SU-DHL-6 (cell line): ENCODE data around the gene STMN1.

Experiments used
- H2AFZ ChIP-seq: fragments of 200-600 bp; sonication (generic); 2 replicates; pipeline ENCODE4 v1.6.1; 2014; ENCODE audit warnings: low read depth, mild to moderate bottlenecking, moderate library complexity, mixed read lengths, antibody characterized with exemption, low read length; ENCODE audit not compliant: severe bottlenecking
- H3F3A ChIP-seq: fragments of 200-600 bp; shearing (Covaris generic); 2 replicates; pipeline ENCODE4 v1.6.0; 2016; ENCODE audit warnings: antibody characterized with exemption, mild to moderate bottlenecking; ENCODE audit not compliant: insufficient read depth
- H3K27ac ChIP-seq: fragments of 200-600 bp; sonication (generic); 2 replicates; pipeline ENCODE4 v1.5.1; 2016; ENCODE audit warnings: low read depth, mild to moderate bottlenecking, low read length, moderate library complexity, mixed read lengths
- H3K27me3 ChIP-seq: fragments of 200-600 bp; sonication (generic), shearing (Covaris generic); 2 replicates; pipeline ENCODE4 v1.6.0; 2014; ENCODE audit warnings: mild to moderate bottlenecking, low read length
- H3K36me3 ChIP-seq: fragments of 200-600 bp; sonication (generic); 2 replicates; pipeline ENCODE4 v1.6.1; 2014; ENCODE audit warnings: mild to moderate bottlenecking, low read length, mixed read lengths
- H3K4me2 ChIP-seq: fragments of 300-600, 200-600 bp; shearing (Covaris generic), sonication (generic); 2 replicates; pipeline ENCODE4 v1.6.0; 2014; ENCODE audit warnings: low read length, low read depth, mild to moderate bottlenecking; ENCODE audit not compliant: poor library complexity, severe bottlenecking
- H3K4me3 ChIP-seq: fragments of 200-600 bp; sonication (generic); 2 replicates; pipeline ENCODE4 v1.5.1; 2014; ENCODE audit warnings: antibody characterized with exemption, low read length, mild to moderate bottlenecking, mixed read lengths; ENCODE audit not compliant: insufficient read depth, poor library complexity, severe bottlenecking
- H3K79me2 ChIP-seq: fragments of 200-600 bp; sonication (generic); 2 replicates; pipeline ENCODE4 v1.6.1; 2014; ENCODE audit warnings: mild to moderate bottlenecking, low read length, moderate library complexity; ENCODE audit not compliant: insufficient read depth
- H3K9ac ChIP-seq: fragments of 200-600 bp; sonication (generic); 2 replicates; pipeline ENCODE4 v1.7.0; 2014; ENCODE audit warnings: mild to moderate bottlenecking, low read length
- H3K9me2 ChIP-seq: fragments of 200-600 bp; sonication (generic); replicated peaks from 2 replicates; pipeline ENCODE4 v1.6.1; 2014; ENCODE audit warnings: low read length; ENCODE audit not compliant: insufficient read depth
- H3K9me3 ChIP-seq: fragments of 200-600 bp; sonication (generic); 2 replicates; pipeline ENCODE4 v1.6.1; 2014; ENCODE audit warnings: low read length, mixed read lengths; ENCODE audit not compliant: insufficient read depth
- H4K20me1 ChIP-seq: fragments of 200-600 bp; sonication (generic); 2 replicates; pipeline ENCODE4 v1.6.1; 2014; ENCODE audit warnings: low read depth, mild to moderate bottlenecking, antibody characterized with exemption, low read length, moderate library complexity, mixed read lengths
- EZH2phosphoT487 ChIP-seq: fragments of 200-600 bp; sonication (generic), shearing (Covaris generic); conservative IDR thresholded peaks from 2 replicates; pipeline ENCODE4 v1.6.1; 2018; ENCODE audit warnings: mild to moderate bottlenecking, antibody characterized with exemption, low read length, moderate library complexity, mixed read lengths
- TF ChIP-seq, protein P1 (sequence below): fragments of 200-600 bp; sonication (generic); IDR thresholded peaks from one replicate; pipeline ENCODE4 v1.5.1; 2017; ENCODE audit warnings: antibody characterized with exemption, mild to moderate bottlenecking, low read length, moderate library complexity; ENCODE audit not compliant: insufficient read depth, poor library complexity, severe bottlenecking

Gene STMN1

DNA sequence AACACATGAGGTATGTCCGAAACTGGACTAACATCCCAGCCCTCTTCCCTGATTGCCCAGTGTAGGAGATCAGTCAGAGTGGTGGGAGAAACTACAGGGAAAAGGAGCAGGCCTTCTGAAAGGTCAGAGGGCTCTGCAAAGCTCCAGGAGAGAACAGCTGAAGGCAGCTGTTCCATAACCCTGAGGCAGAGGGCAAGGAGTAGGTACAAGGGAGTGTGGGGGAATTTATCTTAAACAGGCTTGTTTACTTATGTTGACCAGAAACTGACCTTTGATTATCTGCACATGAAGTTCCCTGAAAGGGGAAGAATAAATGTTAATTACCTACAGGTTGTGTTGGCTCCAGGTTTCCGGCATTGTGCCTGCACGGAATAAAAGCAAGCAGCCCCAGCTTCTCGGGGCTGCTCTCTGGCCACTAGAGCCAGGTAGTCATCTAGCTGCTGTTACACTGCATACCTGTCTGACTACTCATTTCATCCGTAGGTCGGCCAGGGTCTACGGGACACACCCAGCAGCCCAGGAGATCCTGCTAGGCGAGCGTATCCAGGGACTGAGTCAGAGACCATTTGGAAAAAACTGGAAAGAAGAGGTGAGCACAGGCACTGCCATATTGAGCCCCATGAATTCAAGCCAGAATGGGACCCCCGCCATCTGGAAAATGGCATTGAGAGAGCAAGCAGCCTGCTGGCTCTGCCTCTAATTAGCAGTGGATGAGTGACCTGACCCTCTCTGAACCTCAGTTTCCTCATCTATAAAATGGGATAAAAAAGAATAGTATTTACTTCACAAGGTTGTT lies 15.8 kb downstream of the STMN1 start:
- Histone ChIP-seq H3K4me3 (no peak overlapping the region), H3K4me2 (no peak overlapping the region), H3K9me3 (no peaks in the 10 kb centered on the region), H3K27ac (no peak overlapping the region), H3F3A (no peaks in the 10 kb centered on the region), H3K36me3 (no peaks in the 10 kb centered on the region), H4K20me1 (no peaks in the 10 kb centered on the region), H3K9me2 (no peaks in the 10 kb centered on the region), H3K27me3 (no peaks in the 10 kb centered on the region), H2AFZ (no peak overlapping the region), H3K9ac (no peak overlapping the region), H3K79me2 (no peaks in the 10 kb centered on the region)
- TF ChIP-seq EZH2phosphoT487: no peak
- TF ChIP-seq, protein P1, sequence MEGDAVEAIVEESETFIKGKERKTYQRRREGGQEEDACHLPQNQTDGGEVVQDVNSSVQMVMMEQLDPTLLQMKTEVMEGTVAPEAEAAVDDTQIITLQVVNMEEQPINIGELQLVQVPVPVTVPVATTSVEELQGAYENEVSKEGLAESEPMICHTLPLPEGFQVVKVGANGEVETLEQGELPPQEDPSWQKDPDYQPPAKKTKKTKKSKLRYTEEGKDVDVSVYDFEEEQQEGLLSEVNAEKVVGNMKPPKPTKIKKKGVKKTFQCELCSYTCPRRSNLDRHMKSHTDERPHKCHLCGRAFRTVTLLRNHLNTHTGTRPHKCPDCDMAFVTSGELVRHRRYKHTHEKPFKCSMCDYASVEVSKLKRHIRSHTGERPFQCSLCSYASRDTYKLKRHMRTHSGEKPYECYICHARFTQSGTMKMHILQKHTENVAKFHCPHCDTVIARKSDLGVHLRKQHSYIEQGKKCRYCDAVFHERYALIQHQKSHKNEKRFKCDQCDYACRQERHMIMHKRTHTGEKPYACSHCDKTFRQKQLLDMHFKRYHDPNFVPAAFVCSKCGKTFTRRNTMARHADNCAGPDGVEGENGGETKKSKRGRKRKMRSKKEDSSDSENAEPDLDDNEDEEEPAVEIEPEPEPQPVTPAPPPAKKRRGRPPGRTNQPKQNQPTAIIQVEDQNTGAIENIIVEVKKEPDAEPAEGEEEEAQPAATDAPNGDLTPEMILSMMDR: no peak

- H3K79me2 ChIP-seq: no peaks in the 10 kb centered on the region
- H3K4me3 ChIP-seq: no peak overlapping the region
- no peak overlapping the region for H3K9ac ChIP-seq
- H3K9me3 ChIP-seq: no peaks in the 10 kb centered on the region
- no peaks in the 10 kb centered on the region for H3F3A ChIP-seq
- H3K27ac ChIP-seq: no peak overlapping the region
- no peak overlapping the region for H3K4me2 ChIP-seq
- no peaks in the 10 kb centered on the region for H3K36me3 ChIP-seq
- no peak for TF ChIP-seq EZH2phosphoT487
- TF ChIP-seq, protein P1: no peak
- H3K9me2 ChIP-seq: no peaks in the 10 kb centered on the region
- H3K27me3 ChIP-seq: no peaks in the 10 kb centered on the region
- H4K20me1 ChIP-seq: no peaks in the 10 kb centered on the region
- no peak overlapping the region for H2AFZ ChIP-seq
Observed at GRCh38 chr1:25889470-25889869, 16.7 kb downstream of the STMN1 start.

DNA sequence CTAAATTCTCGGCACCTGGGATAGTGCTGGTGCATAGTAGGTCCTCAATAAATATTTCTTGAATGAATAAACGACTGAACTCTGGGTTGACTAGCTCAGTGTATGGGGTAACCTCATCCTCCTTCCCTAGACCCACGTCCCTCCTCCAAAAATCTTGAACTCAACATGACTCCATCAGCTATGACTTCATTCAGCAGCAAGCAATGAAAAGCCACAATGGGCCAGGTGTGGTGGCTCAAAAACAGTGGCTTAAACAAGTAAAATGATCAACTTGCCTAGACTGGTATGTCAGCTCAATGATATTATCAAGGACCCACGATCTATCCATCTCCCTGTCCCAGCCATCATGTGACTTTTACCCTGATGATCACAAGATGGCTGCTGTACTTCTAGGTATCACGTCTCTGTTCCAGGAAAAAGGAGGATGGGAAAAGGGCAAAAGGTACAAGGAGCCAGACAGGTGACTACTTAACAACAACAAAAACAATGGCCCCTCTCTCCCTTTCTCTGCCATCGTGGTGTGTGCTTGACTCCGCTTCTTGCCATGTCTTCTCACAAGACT lies 17.7 kb downstream of the STMN1 start:
- no peaks in the 10 kb centered on the region for H3K9me3 ChIP-seq
- no peak overlapping the region for H3K27ac ChIP-seq
- H3K9ac ChIP-seq: no peak overlapping the region
- no peaks in the 10 kb centered on the region for H3K36me3 ChIP-seq
- no peak overlapping the region for H3K4me2 ChIP-seq
- H3K79me2 ChIP-seq: no peaks in the 10 kb centered on the region
- TF ChIP-seq, protein P1: no peak
- no peak for TF ChIP-seq EZH2phosphoT487
- no peak overlapping the region for H2AFZ ChIP-seq
- H3K27me3 ChIP-seq: no peaks in the 10 kb centered on the region
- no peaks in the 10 kb centered on the region for H3F3A ChIP-seq
- no peak overlapping the region for H3K4me3 ChIP-seq
- H4K20me1 ChIP-seq: no peaks in the 10 kb centered on the region
- no peaks in the 10 kb centered on the region for H3K9me2 ChIP-seq
